ENCODE measurements around the gene FAM163A.
A peak's percentile ranks its signal among the peaks of the same experiment; 100 is the strongest.
"Not testable (repeated sequence)": the region's sequence is repeated elsewhere in the genome, so short reads cannot be mapped to it uniquely, and the experiment has no call there.

Gene FAM163A

DNA sequence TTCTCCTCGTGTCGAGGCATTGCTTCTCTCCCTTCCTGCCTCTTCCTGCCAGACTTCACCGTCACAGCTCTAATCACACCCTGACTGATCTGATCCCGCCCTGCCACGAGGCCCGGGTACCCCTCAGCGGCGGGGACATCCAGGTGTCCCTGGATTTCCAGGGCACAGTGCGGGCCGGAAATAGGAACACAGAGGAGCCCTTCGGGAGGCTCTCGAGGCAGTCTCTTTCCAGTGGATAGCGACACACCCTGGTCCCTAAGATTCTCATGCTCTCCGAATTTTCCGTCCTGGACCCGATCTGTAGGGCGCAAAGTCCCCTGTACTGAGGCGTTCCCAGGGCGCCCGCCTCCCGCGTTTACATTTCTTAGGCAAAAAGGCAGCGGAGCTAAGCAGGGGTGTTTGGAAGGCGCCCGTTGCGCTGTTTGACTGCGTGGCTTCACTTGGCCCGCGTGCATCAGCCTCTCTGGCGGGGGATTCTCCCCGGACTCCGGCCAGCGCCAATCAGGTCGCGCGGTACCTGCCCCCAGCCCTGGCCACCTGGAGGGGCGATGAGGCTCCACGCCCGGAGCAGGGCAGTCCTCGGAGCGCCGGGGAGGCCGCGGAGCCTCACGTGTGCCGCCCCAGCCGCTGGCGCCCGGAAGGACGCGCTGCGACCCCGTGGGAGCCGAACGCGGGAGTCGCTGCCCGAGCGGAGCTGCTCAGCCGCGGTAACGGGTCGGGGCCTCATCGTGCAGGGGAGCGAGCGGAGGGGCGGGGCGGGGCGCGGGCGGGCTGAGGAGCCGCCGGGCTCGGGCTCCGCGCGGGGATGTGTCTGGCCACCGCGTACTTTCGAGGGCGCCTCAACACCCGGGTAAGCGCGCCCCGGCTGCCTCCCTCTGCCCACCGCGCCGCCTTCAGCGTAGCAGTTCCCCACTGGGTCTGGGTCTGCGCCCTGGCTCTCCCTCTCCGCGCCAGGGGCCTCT is at the start of gene FAM163A:
Gene FAM163A, plus strand, starts transcription at position 575 of the 962 bp plus-strand sequence. CDS start 69,807 bp downstream, outside the sequence.
- peak; percentile 34 for DNase-seq

- not testable (repeated sequence) for DNase-seq
Measured at GRCh38 chr1:179694530-179694929, 48.6 kb upstream of the FAM163A start.

GRCh38 chr1:179702946-179703539 is 40.0 kb upstream of the FAM163A start:
- DNase-seq, result no peak

DNA sequence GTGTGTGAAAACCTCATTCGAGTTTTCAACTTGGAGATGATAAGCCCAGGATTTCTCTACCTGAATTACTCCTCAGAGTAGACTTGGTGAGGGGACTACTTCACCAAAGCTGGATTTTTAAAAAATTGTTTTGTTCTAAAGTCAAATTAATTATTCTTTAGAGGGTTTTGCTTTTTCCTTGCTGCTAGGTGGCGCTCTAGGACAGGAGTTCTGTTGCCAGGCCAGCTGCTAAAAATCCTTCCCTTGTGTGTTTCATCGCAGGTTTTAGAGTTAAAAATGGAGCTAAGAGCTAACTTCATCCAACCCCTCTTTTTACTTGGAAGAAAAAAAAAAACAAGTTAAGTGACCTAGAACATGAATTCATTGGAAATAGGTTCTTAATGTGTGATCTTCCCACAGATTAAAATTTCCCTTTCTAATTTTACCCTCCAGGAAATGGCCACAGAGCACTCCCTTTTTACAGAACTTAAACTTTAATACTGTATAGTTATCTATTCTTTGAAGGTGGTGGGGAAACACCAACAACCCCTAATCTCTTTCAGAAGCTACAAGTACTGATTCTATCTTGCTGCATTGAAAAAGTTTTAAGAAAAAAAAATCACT is 36.7 kb upstream of the FAM163A start:
- peak; percentile 82 for DNase-seq

DNA sequence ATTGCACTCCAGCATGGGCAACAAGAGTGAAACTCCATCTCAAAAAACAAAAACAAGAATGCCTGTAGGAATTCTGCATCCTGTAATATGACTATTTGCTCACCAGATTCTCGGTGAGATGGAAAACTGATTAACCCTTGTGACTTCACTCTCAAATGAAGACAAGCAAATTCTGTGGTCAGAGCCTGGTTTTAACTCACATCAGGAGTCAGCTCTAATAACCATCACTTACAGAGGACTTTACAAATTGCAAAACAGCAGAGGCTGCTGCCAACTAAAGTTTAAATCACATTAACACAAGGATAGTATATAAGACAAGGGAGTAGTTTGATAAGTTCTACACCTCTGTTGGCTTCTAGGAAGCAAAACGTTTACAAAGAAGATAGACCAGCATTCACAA is 35.7 kb upstream of the FAM163A start:
- no peak for DNase-seq

- no peak for DNase-seq
Measured at GRCh38 chr1:179708434-179709195, 34.5 kb upstream of the FAM163A start.

DNA sequence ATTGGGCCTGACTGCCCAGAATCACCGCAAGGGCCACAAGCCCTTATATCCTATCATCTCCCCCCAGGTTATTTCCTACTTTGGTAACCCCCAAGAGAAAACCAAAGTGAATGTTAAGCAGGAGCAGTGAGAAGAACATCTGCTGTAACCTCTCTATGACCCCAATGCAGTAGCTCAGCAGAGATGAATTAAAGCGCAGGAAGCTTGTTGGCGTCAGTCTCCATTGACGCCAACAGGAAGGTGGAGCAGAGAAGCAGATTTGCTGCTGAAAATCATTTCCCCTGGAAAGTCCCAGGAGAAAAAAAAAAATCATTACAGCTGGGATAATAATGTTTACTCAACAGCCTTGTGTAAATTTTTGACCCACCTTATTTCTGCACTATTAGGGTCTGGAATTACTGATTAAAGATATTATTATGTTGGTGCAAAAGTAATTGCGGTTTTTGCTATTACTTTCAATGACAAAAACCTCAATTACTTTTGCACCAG is 33.2 kb upstream of the FAM163A start:
- DNase-seq, result peak; percentile 75

DNA sequence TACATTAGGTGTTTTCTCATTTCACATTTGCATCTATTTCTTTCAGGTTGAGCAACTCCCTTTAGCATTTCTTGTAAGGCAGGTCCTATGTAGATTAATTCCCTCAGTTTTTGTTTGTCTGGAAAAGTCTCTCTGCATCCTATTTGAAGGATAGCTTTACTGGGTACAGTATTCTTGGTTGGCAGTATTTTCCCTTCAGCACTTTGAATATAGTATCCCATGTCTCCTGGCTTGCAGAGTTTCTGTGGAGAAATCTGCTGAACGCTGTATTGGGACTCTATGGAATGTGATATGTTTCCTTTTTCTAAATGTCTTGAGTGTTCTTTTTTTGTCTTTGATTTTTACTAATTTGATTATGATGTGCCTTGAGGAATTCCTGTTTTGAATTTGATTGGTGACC is 28.9 kb upstream of the FAM163A start:
- no peak for DNase-seq

- no peak for DNase-seq
Measured at GRCh38 chr1:179714623-179715022, 28.5 kb upstream of the FAM163A start.

DNA sequence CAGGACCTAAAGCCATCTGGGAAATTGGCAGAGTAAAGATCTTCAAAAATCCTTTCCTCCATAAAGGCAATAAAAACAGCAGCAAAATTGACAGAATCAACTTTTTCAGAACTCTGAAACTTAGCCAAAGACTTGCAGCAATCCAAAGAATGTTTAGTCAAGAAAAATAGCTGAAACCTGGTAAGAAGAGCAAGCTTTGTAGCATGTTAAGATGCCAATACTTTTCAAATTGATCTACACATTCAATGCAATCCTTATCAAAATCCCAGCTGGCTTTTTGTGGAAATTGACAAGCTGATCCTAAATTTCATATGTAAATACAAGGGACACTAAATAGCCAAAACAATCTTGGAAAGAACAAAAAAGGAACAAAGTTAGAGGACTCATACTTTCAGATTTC is 23.8 kb upstream of the FAM163A start:
- DNase-seq, result no peak

DNA sequence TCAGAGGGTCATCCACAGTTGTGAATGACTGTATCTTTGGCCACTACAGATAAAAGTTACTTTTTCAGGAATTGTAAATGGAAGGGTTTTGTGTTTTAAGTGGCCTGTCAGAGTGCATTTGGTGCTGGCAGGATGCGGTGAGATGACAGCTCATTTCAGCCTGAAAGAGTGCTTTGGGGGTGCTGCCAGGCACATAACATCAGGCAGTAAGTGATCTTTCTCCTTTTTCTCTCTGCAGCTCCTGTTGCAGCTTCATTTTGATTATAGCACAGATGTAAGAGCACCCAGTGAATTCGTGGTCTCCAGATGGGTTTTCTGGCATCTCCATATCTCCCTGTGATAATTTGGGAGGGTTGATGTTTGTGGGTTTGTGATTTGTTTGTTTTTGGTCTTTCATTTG is 14.8 kb upstream of the FAM163A start:
- DNase-seq, result no peak

GRCh38 chr1:179729881-179730280 is 13.2 kb upstream of the FAM163A start:
- DNase-seq, result no peak

DNA sequence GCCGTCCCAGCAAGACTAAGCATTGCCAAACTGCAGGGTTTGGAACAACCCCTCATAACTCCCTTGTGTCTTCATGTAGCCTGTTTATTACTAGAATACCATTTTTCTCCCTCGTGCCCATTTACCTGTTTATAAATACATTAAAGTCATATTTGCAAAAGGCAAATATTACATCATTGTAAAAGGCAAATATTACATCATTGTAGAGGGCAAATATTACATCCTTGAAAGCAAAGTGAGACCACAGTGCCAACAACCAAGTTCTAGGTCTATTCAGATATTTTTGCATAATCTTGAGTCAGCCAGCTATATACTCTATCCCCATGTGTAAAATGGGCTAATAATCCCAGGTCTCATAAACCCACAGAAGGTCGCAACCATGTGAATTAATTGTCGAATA is 11.4 kb upstream of the FAM163A start:
- no peak for DNase-seq

DNA sequence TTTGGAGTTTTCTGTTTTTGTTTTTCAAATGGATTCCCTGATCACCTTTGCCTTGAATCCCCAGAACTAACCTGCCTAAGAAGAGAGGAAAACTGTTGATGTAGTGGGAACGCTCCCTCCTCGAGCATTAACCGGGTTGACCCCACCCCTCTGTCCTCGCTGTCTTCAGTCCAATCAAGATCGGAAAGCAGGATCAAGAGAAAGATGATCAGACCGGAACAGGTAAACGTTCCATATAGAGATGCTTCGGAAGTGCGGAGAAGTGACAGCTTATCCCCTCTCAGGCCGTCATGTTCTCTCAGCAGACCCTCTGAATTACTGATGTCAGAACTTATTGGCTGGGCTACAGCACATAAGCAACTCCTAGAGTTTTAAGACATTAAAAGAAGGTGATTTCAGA is 800 bp upstream of the FAM163A start:
- no peak for DNase-seq

GRCh38 chr1:179743679-179744400 is 749 bp downstream of the FAM163A start:
- peak; percentile 23 for DNase-seq

GRCh38 chr1:179744401-179745130 is 1.5 kb downstream of the FAM163A start:
- DNase-seq, result no peak

DNA sequence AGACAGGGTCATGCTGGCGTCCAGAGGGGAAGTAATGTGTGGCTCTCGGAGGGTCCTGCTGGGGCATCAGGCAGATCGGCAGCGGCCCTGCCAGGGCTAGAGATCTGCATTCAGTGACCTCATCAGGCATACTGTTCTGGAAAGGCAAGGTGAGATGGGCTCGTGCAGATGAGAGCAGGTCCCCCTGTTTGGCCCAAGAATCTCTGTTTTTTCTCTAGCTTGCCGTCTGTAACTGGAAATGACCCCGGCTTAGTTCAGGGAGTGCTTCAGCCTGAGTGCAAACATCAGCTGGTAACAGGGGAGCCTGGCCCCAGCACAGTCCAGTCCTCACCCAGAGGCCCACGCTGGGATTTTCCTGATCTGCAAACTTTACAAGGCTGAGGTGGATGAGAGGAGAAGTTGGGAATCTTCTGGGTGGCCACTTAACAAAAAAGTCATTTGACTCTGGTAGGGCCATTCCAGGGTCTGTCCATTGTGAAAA is 2.1 kb downstream of the FAM163A start:
- DNase-seq, result no peak

DNA sequence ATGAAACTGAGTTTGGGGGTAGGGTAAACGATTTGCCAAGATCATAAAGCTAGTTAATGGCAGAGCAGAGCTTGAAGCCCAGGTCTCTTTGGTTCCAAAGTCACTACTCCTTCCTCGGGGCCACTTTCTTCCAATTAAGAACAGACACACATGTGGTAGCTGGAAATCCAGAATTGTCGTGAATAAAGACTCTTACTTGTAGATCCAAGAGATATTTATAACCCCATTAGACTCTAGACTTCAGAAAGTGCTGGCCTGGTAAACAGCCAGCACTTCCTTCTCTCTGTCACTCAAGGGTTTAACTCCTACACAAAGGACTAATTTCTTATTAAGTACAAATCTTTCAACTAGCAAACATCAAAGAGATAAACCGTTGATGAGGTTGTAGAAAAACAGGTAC is 2.7 kb downstream of the FAM163A start:
- DNase-seq, result no peak

GRCh38 chr1:179747611-179748010 is 4.5 kb downstream of the FAM163A start:
- no peak for DNase-seq

GRCh38 chr1:179748772-179749171 is 5.7 kb downstream of the FAM163A start:
- no peak for DNase-seq

DNA sequence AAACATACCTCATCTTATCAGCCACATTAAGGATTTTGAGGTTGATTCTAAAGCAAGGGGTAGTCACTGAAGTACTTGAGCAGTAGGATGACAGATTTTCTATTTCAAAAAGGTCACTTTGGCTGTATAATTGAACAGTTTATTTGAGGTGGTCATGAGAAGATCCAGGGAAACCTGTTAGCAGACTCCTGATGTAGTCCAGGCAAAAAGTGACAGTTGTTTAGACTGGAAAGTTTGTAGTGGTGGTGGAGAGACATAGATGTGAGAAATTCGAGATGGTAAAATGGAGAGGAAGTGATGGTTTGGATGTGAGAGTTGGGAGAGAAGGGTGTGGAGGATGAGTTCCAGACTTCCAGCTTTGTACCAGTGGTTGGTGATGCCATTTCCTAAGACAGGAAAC is 7.5 kb downstream of the FAM163A start:
- no peak for DNase-seq
